HG03457 (cell line): Measurements from ENCODE around the gene CPVL.

ENCODE experiments used
- ATAC-seq: cut with Tn5 transposase; IDR thresholded peaks from one replicate; pipeline ENCODE4 v1.9.1; 2021; ENCODE audit warnings: moderate number of reproducible peaks; ENCODE audit not compliant: unreplicated experiment

Gene CPVL

DNA sequence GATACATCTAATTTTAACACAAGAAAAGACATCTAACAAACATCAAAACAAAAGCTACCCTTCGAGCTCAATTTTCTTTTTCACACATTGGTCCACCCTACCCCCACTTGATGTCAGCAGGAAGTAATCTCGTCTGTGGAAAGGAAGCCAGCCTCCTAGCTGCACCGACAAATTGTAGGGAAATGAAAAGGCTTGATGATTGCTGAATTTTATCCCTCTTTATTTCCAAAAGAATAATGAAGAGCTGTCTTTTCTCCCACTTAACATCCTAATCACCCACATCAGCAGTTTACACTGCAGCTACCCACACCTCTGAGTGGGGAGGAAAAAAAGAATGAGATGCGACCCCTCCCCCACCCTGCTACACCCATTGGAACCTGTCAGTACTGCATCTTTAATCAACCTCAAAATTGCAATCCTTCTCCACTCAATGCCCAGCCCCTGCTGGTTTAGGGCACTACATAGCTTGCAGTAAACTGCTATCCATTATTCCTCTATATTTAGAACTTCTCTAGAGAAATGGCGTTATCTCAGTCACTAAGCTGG, 10.6 kb upstream of the CPVL start:
- no peak for ATAC-seq

- ATAC-seq, result no peak
Measured at GRCh38 chr7:29154076-29154475, 7.7 kb upstream of the CPVL start.

- ATAC-seq, result no peak
Measured at GRCh38 chr7:29150856-29151255, 4.5 kb upstream of the CPVL start.

GRCh38 chr7:29149036-29149435, 2.7 kb upstream of the CPVL start:
- no peak for ATAC-seq

DNA sequence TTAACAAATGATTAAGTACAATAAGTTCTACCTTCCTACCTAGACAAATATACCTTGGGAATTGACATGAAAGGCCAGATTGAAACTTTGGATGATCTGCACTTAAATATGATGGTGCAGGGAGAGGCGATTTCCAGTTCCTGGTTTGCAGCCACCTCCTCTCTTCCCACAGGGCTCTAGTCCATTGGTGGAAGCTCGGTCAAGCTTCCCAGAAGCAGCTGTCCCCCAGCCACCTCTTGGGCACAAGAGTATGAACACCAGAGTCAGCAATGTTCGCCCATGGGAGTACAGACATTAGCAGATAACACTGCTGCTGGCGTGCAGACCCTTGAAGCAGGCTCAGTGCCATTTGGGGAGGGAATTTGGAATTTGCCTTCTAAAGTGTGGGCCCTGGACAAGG, 1.5 kb upstream of the CPVL start:
- ATAC-seq, result no peak

- ATAC-seq, result no peak
Measured at GRCh38 chr7:29146888-29147609, 712 bp upstream of the CPVL start.

DNA sequence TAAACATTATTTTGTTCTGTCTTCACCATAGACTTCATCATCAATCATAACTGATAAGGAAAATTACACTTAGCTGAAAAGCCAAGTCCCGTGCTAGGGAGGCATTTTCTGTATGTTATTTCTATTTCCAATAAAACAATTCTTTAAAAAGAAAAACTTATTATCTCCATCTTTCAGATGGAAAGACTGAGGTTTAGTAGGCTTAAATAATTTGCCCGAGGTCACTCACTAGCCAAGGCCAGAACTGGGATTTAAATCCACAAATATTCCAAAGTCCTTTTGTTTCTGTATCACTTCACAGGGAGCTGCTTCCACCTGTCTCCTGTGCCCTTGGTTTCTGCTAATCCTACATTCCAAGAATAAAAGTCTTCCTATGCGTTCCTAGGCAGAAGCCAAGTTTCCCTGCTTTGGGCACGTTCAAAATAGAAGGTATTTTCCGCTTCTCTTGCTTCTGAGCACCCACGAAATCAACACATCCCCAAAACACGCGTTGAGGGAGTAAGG, 732 bp downstream of the CPVL start:
- ATAC-seq, result no peak

DNA sequence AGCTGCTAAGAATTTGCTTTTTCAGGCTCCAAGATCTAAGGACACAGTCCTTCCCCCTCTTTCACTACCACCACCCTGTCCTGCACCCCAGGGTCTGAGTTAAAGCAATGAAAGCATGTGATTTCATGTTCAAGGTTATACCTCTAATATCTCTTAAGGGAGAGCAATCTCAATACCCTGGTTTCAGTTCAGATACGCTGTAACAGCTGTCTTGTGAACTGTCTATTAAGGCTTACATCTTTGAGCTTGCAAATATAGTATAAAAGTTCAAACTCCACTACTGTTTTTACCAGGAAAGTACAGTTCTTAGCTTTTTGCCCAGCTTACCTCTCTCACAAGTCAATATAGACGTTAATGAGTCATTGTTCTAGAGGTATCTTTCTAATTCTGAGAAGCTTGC, 2.6 kb downstream of the CPVL start:
- ATAC-seq, result no peak

- ATAC-seq, result no peak
Measured at GRCh38 chr7:29142021-29142727, 4.2 kb downstream of the CPVL start.

DNA sequence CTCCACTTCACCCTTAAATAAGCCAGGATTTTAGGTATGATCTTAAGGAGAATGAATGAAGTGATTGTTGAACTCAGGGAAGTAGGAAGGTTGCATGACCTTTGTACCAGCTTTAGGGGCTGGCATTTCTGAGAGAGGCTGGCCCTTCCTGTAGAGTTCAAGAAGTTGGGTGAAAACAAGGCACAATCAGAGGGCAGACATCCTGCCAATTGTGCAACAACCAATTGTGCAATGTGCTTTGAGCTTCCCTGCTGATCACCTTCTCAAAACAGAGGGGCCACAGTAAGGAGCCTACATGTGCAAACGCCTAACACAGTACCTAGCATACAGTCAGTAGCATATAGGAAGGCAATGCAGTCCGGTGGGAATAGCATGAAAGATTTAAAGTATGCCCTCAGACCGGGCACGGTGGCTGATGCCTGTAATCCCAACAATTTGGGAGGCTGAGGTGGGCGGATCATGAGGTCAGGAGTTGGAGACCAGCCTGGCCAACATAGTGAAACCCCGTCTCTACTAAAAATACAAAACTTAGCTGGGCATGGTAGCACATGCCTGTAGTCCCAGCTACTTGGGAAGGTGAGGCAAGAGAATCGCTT, 5.4 kb downstream of the CPVL start:
- no peak for ATAC-seq

- no peak for ATAC-seq
Measured at GRCh38 chr7:29139796-29140195, 6.5 kb downstream of the CPVL start.

GRCh38 chr7:29139191-29139590, 7.1 kb downstream of the CPVL start:
- no peak for ATAC-seq

DNA sequence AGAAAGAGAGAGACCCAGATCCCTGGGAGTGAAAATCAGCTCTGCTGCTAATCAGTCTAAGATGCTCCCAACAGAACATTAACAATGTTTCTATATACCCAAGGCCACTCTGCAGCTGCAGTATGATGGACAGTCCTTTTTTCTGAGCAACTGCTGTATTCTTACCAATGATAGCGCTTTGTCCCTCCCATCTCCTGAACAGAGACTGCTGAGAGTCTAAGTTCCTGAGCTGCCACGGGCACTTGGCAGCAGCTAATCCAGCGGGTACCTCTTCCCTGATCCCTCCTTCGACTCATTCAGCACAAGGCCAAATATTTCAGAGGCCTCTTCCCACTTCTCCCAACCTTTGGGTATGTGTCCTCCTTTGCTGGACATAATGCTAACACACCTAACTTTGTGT, 7.7 kb downstream of the CPVL start:
- ATAC-seq, result no peak

GRCh38 chr7:29135846-29136245, 10.5 kb downstream of the CPVL start:
- ATAC-seq, result no peak

DNA sequence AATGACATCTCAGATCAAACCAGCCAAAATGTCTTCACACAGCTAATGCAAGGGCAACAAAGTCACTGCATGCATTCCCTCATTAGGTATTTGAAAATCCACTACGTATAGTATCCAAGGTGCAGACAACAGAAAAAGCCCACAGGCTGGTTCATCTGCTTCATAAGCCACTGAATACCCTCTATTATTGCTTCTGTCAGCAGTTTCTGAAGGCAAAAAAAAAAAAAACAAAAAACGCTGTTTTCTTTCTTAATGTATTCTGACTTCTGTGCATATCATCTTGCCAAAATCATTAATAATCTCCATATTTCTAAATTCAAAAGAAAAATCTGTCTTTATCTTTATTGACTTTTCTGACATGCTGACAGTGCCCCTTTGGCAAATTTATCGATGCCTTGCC, 13.4 kb downstream of the CPVL start:
- ATAC-seq, result no peak

GRCh38 chr7:29131678-29132077, 14.7 kb downstream of the CPVL start:
- ATAC-seq, result no peak

DNA sequence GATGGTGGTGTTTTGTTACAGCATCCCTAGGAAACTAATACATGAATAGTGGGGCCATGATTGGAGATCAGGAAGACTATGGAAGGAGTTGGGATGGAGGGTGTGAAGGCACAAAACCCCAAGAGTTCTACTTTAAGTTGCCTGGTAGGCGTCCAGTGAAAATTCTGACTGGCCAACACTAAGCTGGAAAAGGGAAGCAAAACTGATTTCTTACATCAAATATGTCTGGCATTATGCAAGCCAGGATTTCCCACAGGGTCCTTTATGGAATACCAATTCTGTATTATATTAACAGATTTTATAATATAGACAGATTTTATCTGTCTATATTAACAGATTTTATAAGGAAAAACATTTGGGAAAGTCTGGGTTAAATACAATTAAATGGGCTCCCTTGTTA, 16.2 kb downstream of the CPVL start:
- ATAC-seq, result no peak

DNA sequence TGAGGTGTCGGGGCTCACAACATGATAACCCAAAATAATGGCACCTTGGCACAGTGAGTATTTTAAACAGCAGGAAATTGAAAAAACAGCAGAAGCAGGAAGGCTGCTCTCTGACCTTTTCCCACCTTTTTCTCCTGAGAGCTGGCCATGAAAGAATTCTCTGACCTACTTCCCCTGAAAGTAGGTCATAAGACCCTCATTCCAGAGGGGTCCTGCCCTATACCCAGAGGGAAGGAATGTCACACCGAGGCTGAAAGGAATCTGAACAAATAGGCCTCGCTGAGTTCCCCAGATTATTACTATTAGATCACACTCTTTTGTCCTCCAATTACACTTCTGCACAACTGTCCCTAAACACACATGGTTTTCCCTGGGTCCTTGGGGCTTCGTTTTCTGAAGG, 18.8 kb downstream of the CPVL start:
- ATAC-seq, result no peak

DNA sequence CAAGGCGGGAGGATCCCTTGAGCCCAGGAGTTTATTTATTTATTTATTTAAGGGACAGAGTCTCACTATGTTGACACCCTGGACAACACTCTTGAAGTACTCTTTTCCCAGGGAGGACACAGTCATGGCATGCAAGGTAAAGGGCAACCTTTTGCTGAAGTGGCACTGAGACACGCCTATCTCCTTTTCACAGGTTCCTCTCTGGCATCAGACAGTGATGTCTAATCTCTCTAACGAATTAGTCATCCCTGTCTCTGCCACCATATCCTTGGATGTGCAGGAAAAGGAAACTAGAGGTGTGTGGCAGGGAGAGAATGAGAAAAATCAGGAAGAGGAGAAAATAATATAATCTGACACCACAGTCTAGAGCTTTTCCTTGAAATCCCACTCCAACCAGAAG, 19.5 kb downstream of the CPVL start:
- ATAC-seq, result no peak

DNA sequence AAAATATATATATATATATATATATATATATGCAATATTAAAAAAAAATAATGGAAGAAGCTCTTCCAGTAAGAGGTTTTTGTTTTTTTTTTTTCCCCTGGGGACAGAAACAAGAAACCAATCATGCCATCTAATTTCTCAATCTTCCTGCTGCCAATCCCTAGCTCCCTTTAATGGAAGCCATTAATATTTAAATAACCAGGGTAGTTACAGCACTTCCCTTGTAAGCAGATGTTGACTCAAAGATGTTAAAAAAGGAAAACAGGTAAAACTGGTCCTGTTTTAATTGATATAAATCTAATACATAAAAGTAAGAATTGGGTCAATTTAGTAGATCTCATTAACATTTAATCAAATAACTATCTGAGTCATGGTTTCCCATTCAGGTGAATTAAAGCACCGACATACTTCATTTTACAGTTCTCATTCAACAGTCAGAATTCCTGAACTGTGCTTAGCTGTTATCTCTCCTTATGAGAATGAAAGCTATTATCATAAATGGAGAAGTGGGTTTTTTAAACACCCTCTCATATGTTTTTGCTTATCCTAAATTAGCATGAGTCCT, 22.6 kb downstream of the CPVL start:
- ATAC-seq, result no peak

DNA sequence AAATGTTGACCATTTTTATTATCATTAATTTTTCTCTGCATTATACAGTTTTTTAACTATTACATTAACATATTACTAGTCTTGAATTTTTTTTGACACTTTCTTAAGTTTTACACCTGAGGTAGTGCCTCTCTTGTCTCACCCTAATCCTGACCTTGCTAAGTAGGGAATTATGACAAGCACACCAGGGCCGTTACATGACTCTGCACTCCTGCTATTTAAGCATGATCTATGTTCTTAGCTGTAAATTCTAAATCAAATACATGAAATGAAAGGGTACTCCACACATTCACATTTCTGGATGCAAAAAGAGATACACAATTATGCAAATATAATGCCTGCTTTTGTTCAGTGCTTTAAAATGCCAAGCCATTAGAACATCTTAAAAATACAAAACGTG, 23.6 kb downstream of the CPVL start:
- no peak for ATAC-seq

DNA sequence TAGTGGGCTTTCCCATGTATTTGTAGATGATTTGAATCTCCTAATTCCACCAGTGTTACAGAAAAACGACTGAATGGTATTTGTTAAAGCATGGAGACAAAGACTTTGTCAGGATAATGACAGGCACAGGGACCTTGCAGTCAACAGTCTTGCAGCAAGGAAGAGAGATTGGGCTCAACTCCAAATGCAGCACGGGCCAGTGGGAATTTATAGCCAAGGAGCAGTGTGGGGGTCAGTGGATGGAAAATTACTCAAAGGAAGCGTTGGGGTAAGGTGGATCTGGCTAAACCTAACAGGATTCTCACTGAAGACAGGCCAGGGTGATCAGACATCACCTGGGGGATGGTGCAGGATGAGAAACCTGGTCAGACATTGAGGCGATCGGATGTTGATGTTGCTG, 24.3 kb downstream of the CPVL start:
- ATAC-seq, result no peak
